H9 (cell line): ENCODE results near the gene MGAT5B. TPM values are rescaled to one million over a fixed set of nuclear protein-coding genes. Genes with fewer than 3 reads are reported as not detected.

Source experiments
- DNase-seq: peaks from one replicate; pipeline ENCODE4 v3.0.0-alpha.2; 2017
- H2AFZ ChIP-seq: one replicate; pipeline ENCODE4 v1.6.1; 2013; ENCODE audit warnings: mild to moderate bottlenecking, low read length, control low read depth, moderate library complexity
- H2AK5ac ChIP-seq: 2 replicates; pipeline ENCODE4 v1.6.1; 2013; ENCODE audit warnings: low read length, control low read depth, mixed read lengths; ENCODE audit not compliant: insufficient read length
- H2BK120ac ChIP-seq: one replicate; pipeline ENCODE4 v1.6.1; 2013; ENCODE audit warnings: low read depth, mild to moderate bottlenecking, low read length, control low read depth, inconsistent platforms; ENCODE audit not compliant: poor library complexity, severe bottlenecking
- H2BK12ac ChIP-seq: 2 replicates; pipeline ENCODE4 v1.6.1; 2013; ENCODE audit warnings: low read length, control low read depth, mixed read lengths, low read depth; ENCODE audit not compliant: insufficient read length
- H2BK15ac ChIP-seq: 2 replicates; pipeline ENCODE4 v1.6.1; 2013; ENCODE audit warnings: low read depth, low read length, control low read depth
- H2BK20ac ChIP-seq: one replicate; pipeline ENCODE4 v1.6.1; 2013; ENCODE audit warnings: low read depth, mild to moderate bottlenecking, low read length, control low read depth, inconsistent platforms; ENCODE audit not compliant: poor library complexity, severe bottlenecking
- H2BK5ac ChIP-seq: 2 replicates; pipeline ENCODE4 v1.6.1; 2013; ENCODE audit warnings: low read length, control low read depth, mixed read lengths; ENCODE audit not compliant: insufficient read length
- H3K14ac ChIP-seq: 2 replicates; pipeline ENCODE4 v1.6.1; 2013; ENCODE audit warnings: low read length, control low read depth; ENCODE audit not compliant: insufficient read depth
- H3K18ac ChIP-seq: 2 replicates; pipeline ENCODE4 v1.6.1; 2013; ENCODE audit warnings: low read depth, mild to moderate bottlenecking, mixed read lengths, low read length, control low read depth; ENCODE audit not compliant: insufficient read length
- H3K23ac ChIP-seq: 2 replicates; pipeline ENCODE4 v1.6.1; 2013; ENCODE audit warnings: low read length, control low read depth, mixed read lengths, low read depth; ENCODE audit not compliant: insufficient read length
- H3K23me2 ChIP-seq: 2 replicates; pipeline ENCODE4 v1.6.1; 2013; ENCODE audit warnings: low read depth, mild to moderate bottlenecking, mixed read lengths, low read length, control low read depth; ENCODE audit not compliant: insufficient read length, poor library complexity, severe bottlenecking
- H3K27ac ChIP-seq: 2 replicates; pipeline ENCODE4 v1.5.1; 2013; ENCODE audit warnings: low read length, control low read depth, mixed read lengths, low read depth; ENCODE audit not compliant: insufficient read length
- H3K27me3 ChIP-seq: 2 replicates; pipeline ENCODE4 v1.6.1; 2013; ENCODE audit warnings: low read length, control low read depth, inconsistent platforms; ENCODE audit not compliant: insufficient read depth
- H3K4ac ChIP-seq: 2 replicates; pipeline ENCODE4 v1.6.1; 2013; ENCODE audit warnings: low read depth, mild to moderate bottlenecking, control low read depth, inconsistent platforms, low read length, moderate library complexity
- H3K4me1 ChIP-seq: 2 replicates; pipeline ENCODE4 v1.6.1; 2013; ENCODE audit warnings: low read length, control low read depth, inconsistent platforms; ENCODE audit not compliant: insufficient read depth
- H3K4me2 ChIP-seq: 2 replicates; pipeline ENCODE4 v1.6.1; 2013; ENCODE audit warnings: low read length, control low read depth, mixed read lengths; ENCODE audit not compliant: insufficient read length, insufficient read depth
- H3K56ac ChIP-seq: 2 replicates; pipeline ENCODE4 v1.6.1; 2013; ENCODE audit warnings: low read depth, mild to moderate bottlenecking, mixed read lengths, low read length, control low read depth; ENCODE audit not compliant: insufficient read length
- H3K79me1 ChIP-seq: 2 replicates; pipeline ENCODE4 v1.6.1; 2013; ENCODE audit warnings: low read depth, mild to moderate bottlenecking, moderate library complexity, low read length, control low read depth, inconsistent platforms; ENCODE audit not compliant: insufficient read depth, poor library complexity, severe bottlenecking
- H3K79me2 ChIP-seq: 2 replicates; pipeline ENCODE4 v1.6.1; 2013; ENCODE audit warnings: low read length, control low read depth, inconsistent platforms; ENCODE audit not compliant: insufficient read depth
- H3K9ac ChIP-seq: 2 replicates; pipeline ENCODE4 v1.6.1; 2013; ENCODE audit warnings: low read length, control low read depth, mixed read lengths; ENCODE audit not compliant: insufficient read length; ENCODE audit errors: extremely low read depth
- H3K9me3 ChIP-seq: one replicate; pipeline ENCODE4 v1.6.1; 2013; ENCODE audit warnings: low read depth, low read length, inconsistent platforms; ENCODE audit not compliant: control insufficient read depth
- H3T11ph ChIP-seq: one replicate; pipeline ENCODE4 v1.6.1; 2013; ENCODE audit warnings: mild to moderate bottlenecking, low read length, control low read depth, inconsistent platforms
- H4K20me1 ChIP-seq: one replicate; pipeline ENCODE4 v1.6.1; 2013; ENCODE audit not compliant: control insufficient read depth, insufficient read length, insufficient read depth
- H4K5ac ChIP-seq: 2 replicates; pipeline ENCODE4 v1.6.1; 2013; ENCODE audit warnings: low read depth, mild to moderate bottlenecking, mixed read lengths, low read length, control low read depth; ENCODE audit not compliant: insufficient read length
- H4K8ac ChIP-seq: replicated peaks from 2 replicates; pipeline ENCODE4 v1.6.1; 2013; ENCODE audit warnings: low read length, control low read depth, mixed read lengths, low read depth; ENCODE audit not compliant: insufficient read length
- H4K91ac ChIP-seq: 2 replicates; pipeline ENCODE4 v1.6.1; 2013; ENCODE audit warnings: low read depth, mild to moderate bottlenecking, moderate library complexity, mixed read lengths, low read length, control low read depth; ENCODE audit not compliant: insufficient read length
- H3K27ac Mint-ChIP-seq, 3 experiments: 2 replicates in 2 of 3; 3 replicates in 1 of 3; pipeline ENCODE4 v1.8.0; 2020 to 2021; ENCODE audit warnings: mixed read lengths in 3 of 3, mild to moderate bottlenecking in 1 of 3, moderate library complexity in 1 of 3
- H3K27me3 Mint-ChIP-seq: 2 replicates; pipeline ENCODE4 v1.8.0; 2021; ENCODE audit warnings: low read depth, mild to moderate bottlenecking, moderate library complexity, mixed read lengths
- H3K36me3 Mint-ChIP-seq, 3 experiments: 2 replicates in 2 of 3; 3 replicates in 1 of 3; pipeline ENCODE4 v1.8.0; 2020 to 2021; ENCODE audit warnings: low read depth in 3 of 3, mixed read lengths in 3 of 3; ENCODE audit not compliant: insufficient read depth in 1 of 3
- H3K4me1 Mint-ChIP-seq, 2 experiments: 2 replicates each; pipeline ENCODE4 v1.8.0; 2020; ENCODE audit warnings: mixed read lengths in 2 of 2
- H3K4me3 Mint-ChIP-seq, 2 experiments: 2 replicates in 1 of 2; 3 replicates in 1 of 2; pipeline ENCODE4 v1.8.0; 2020 to 2021; ENCODE audit warnings: mild to moderate bottlenecking in 2 of 2, mixed read lengths in 2 of 2, moderate library complexity in 1 of 2
- H3K9me3 Mint-ChIP-seq, 2 experiments: 2 replicates in 1 of 2; 3 replicates in 1 of 2; pipeline ENCODE4 v1.8.0; 2020; ENCODE audit warnings: mild to moderate bottlenecking in 2 of 2, mixed read lengths in 2 of 2, moderate library complexity in 1 of 2
- WGBS: extraction: QIAGEN DNeasy Blood & Tissue Kit; methylation state at CpG from one replicate; pipeline ENCODE4 v1.1.7; 2013; ENCODE audit warnings: missing lambda C conversion rate, low lambda C conversion rate, mixed read lengths; ENCODE audit not compliant: insufficient read length; ENCODE audit errors: extremely low coverage; 5-methylcytosine and 5-hydroxymethylcytosine counted together
- total RNA-seq: library from RNA; stranded (reverse); gene quantifications from 2 replicates; pipeline ENCODE4 v1.2.1, GENCODE V29; 2021
- TF ChIP-seq, protein P1 (sequence below): fragments of 200-600 bp; sonication (generic); conservative IDR thresholded peaks from 3 replicates; pipeline ENCODE4 v1.8.0; 2021; ENCODE audit warnings: antibody characterized with exemption, mild to moderate bottlenecking

The MGAT5B gene
- total RNA-seq, 1 experiment from 2014 or later: 4.9 TPM

DNA sequence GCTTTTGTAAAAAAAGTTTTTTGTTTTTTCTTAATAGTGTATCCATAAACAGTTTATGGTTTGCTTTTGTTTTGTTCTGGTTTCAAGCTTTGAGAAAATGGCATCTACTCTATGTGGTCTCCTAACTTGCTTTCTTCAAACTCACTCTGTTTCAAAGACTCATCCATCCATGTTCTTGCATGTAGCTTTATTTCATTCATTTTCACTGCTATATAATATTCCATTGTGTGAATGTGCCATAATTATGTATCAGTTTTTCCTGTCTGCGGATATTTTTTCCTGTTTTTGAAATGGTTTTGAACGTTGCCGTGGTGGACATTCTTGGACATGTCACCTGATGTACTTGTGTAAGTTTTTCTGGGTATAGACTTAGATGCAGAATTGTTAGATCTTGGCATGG, 39.1 kb downstream of the MGAT5B start:
- Histone ChIP-seq H3K18ac (no peak overlapping the region), H2BK12ac (no peak overlapping the region), H3K14ac (no peak overlapping the region), H3K27ac (no peak overlapping the region), H3K4me1 (peaks cover 4% of the 10 kb centered on the region; the same call in 1 of the 2 replicates), H3K4ac (no peak overlapping the region), H3K23me2 (no peaks in the 10 kb centered on the region), H2BK20ac (no peak overlapping the region), H3K9me3 (no peaks in the 10 kb centered on the region), H4K5ac (no peak overlapping the region), H3K9ac (no peak overlapping the region), H3K4me2 (no peak overlapping the region), H3K27me3 (no peaks in the 10 kb centered on the region), H2BK15ac (no peak overlapping the region), H2AFZ (no peak overlapping the region), H2BK5ac (no peak overlapping the region), H3K79me2 (no peaks in the 10 kb centered on the region), H2BK120ac (no peak overlapping the region), H3K23ac (no peak overlapping the region), H4K8ac (no peak overlapping the region), H4K20me1 (no peaks in the 10 kb centered on the region), H2AK5ac (no peak overlapping the region), H3T11ph (no peak overlapping the region), H3K56ac (no peak overlapping the region), H3K79me1 (no peaks in the 10 kb centered on the region), H4K91ac (no peak overlapping the region)
- H3K27ac Mint-ChIP-seq: no peak overlapping the region
- peaks cover 0 to 4% of the 10 kb centered on the region in 2 experiments; a peak in 2 of 5 replicates for H3K9me3 Mint-ChIP-seq
- no peaks in the 10 kb centered on the region for H3K27me3 Mint-ChIP-seq
- WGBS: no CpG with 5 or more reads among the region's 3 CpGs
- H3K36me3 Mint-ChIP-seq: peaks cover 2 to 13% (median 3%) of the 10 kb centered on the region in 3 experiments; a peak in 6 of 7 replicates
- H3K4me1 Mint-ChIP-seq: peaks cover 16 to 30% of the 10 kb centered on the region in 2 experiments
- no peak for DNase-seq
- H3K4me3 Mint-ChIP-seq: no peak overlapping the region
- TF ChIP-seq, protein P1, sequence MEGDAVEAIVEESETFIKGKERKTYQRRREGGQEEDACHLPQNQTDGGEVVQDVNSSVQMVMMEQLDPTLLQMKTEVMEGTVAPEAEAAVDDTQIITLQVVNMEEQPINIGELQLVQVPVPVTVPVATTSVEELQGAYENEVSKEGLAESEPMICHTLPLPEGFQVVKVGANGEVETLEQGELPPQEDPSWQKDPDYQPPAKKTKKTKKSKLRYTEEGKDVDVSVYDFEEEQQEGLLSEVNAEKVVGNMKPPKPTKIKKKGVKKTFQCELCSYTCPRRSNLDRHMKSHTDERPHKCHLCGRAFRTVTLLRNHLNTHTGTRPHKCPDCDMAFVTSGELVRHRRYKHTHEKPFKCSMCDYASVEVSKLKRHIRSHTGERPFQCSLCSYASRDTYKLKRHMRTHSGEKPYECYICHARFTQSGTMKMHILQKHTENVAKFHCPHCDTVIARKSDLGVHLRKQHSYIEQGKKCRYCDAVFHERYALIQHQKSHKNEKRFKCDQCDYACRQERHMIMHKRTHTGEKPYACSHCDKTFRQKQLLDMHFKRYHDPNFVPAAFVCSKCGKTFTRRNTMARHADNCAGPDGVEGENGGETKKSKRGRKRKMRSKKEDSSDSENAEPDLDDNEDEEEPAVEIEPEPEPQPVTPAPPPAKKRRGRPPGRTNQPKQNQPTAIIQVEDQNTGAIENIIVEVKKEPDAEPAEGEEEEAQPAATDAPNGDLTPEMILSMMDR: no peak
